ENCODE measurements around the gene SLC22A8. TPM values are rescaled to one million over a fixed set of nuclear protein-coding genes. Genes with fewer than 3 reads are reported as not detected.
"Not testable (repeated sequence)": the region's sequence is repeated elsewhere in the genome, so short reads cannot be mapped to it uniquely, and the experiment has no call there.

Gene SLC22A8, protein sequence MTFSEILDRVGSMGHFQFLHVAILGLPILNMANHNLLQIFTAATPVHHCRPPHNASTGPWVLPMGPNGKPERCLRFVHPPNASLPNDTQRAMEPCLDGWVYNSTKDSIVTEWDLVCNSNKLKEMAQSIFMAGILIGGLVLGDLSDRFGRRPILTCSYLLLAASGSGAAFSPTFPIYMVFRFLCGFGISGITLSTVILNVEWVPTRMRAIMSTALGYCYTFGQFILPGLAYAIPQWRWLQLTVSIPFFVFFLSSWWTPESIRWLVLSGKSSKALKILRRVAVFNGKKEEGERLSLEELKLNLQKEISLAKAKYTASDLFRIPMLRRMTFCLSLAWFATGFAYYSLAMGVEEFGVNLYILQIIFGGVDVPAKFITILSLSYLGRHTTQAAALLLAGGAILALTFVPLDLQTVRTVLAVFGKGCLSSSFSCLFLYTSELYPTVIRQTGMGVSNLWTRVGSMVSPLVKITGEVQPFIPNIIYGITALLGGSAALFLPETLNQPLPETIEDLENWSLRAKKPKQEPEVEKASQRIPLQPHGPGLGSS
- polyA plus RNA-seq: under 1 TPM in 1 of 4 donors, not detected in 3; 0.09 TPM
- long read RNA-seq, donor 1: 0 reads
- long read RNA-seq, donor 2: 0 reads
- long read RNA-seq, donor 3: 0 reads
- long read RNA-seq, donor 4: 0 reads
- long read RNA-seq, donor 5: 0 reads
- long read RNA-seq, donor 6: 0 reads
- long read RNA-seq, donor 7: 0 reads
- long read RNA-seq, donor 8: 0 reads
- long read RNA-seq, donor 9: 0 reads
- long read RNA-seq, donor 10: 0 reads

GRCh38 chr11:63015521-63016215 is at the start of gene SLC22A8:
Gene SLC22A8 (minus strand): TSS chr11:63015841. CDS start chr11:63014958, 883 bp downstream.
- DNase-seq (no peak), FAIRE-seq (no peak)
- Histone ChIP-seq H3K4me1 (ENCODE audit: control insufficient read depth in 3 of 3, insufficient read depth in 2 of 3, low read depth in 1 of 3, low read length in 2 of 3) (peaks cover 0 to 5% (median 0%) of the 10 kb centered on the region in 3 donors), H3K27ac (ENCODE audit: low read depth in 1 of 3, low read length in 2 of 3) (no peak within 1 kb of the TSS), H3K9me3 (ENCODE audit: control insufficient read depth in 2 of 2, insufficient read depth in 1 of 2, low read depth in 1 of 2, low read length in 1 of 2) (no peaks in the 10 kb centered on the region), H3K27me3 (ENCODE audit: control insufficient read depth in 3 of 3, insufficient read depth in 3 of 3, low read length in 3 of 3) (no peaks in the 10 kb centered on the region), H3K36me3 (ENCODE audit: control insufficient read depth in 3 of 3, insufficient read depth in 2 of 3, low read depth in 1 of 3, low read length in 3 of 3) (no peaks in the 10 kb centered on the region), H3K4me3 (ENCODE audit: low read depth in 1 of 3, low read length in 3 of 3) (no peak within 1 kb of the TSS)
- 59 to 68% (median 66%) methylated on average over 18 of the region's 18 CpGs for WGBS, 3 donors

GRCh38 chr11:63046203-63046602 is 30.6 kb upstream of the SLC22A8 start:
- 45 to 59% (median 52%) methylated on average over 1 of the region's 1 CpG for WGBS, 3 donors
- not testable (repeated sequence) for H3K36me3 ChIP-seq (ENCODE audit: control insufficient read depth in 3 of 3, insufficient read depth in 2 of 3, low read depth in 1 of 3, low read length in 3 of 3); H3K9me3 ChIP-seq (ENCODE audit: control insufficient read depth in 2 of 2, insufficient read depth in 1 of 2, low read depth in 1 of 2, low read length in 1 of 2); H3K27ac ChIP-seq (ENCODE audit: low read depth in 1 of 3, low read length in 2 of 3); FAIRE-seq; H3K27me3 ChIP-seq (ENCODE audit: control insufficient read depth in 3 of 3, insufficient read depth in 3 of 3, low read length in 3 of 3); DNase-seq; H3K4me3 ChIP-seq (ENCODE audit: low read depth in 1 of 3, low read length in 3 of 3); H3K4me1 ChIP-seq (ENCODE audit: control insufficient read depth in 3 of 3, insufficient read depth in 2 of 3, low read depth in 1 of 3, low read length in 2 of 3)

DNA sequence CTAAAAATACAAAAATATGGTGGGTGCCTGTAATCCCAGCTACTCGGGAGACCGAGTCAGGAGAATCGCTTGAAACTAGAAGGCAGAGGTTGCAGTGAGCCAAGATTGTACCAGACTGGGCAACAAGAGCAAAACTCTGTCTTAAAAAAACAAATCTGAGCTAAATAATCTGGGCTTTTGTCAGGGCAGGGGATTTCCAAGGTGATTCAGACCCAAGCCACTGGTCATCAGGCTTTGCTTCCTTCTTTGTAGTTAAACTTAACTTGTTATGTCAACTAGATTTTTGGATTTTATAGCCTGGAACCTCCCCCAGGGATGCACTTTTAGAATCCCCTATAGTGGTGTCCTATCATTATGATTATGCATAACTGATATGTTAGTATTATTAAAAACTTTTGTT is 27.0 kb upstream of the SLC22A8 start:
- FAIRE-seq (no peak), DNase-seq (no peak)
- Histone ChIP-seq H3K4me3 (ENCODE audit: low read depth in 1 of 3, low read length in 3 of 3) (no peak overlapping the region), H3K4me1 (ENCODE audit: control insufficient read depth in 3 of 3, insufficient read depth in 2 of 3, low read depth in 1 of 3, low read length in 2 of 3) (no peaks in the 10 kb centered on the region), H3K36me3 (ENCODE audit: control insufficient read depth in 3 of 3, insufficient read depth in 2 of 3, low read depth in 1 of 3, low read length in 3 of 3) (no peaks in the 10 kb centered on the region), H3K27ac (ENCODE audit: low read depth in 1 of 3, low read length in 2 of 3) (no peak overlapping the region), H3K27me3 (ENCODE audit: control insufficient read depth in 3 of 3, insufficient read depth in 3 of 3, low read length in 3 of 3) (no peaks in the 10 kb centered on the region), H3K9me3 (ENCODE audit: control insufficient read depth in 2 of 2, insufficient read depth in 1 of 2, low read depth in 1 of 2, low read length in 1 of 2) (peaks cover 0 to 4% of the 10 kb centered on the region in 2 donors)
- WGBS, 3 donors: 95 to 96% (median 96%) methylated on average over 3 of the region's 3 CpGs

DNA sequence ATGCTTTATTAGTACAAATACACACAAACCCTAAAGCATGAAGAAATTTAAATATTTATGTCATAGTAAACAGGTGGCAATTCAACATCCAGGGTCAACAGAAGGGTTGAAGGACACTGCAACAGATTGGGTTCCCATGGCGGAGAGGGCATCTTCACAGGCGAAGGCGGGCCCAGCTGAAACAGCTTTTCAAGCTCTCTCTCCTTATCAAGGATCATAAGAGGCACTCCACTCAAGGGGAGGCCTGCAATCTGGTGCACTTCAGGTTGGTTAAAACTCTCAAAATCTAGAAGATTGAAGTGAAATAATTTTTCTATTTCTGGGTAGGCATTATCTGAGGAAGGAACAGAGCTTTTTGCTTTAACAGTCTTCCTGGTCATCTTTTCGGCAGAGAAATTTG is 16.8 kb upstream of the SLC22A8 start:
- Histone ChIP-seq H3K27me3 (ENCODE audit: control insufficient read depth in 3 of 3, insufficient read depth in 3 of 3, low read length in 3 of 3) (no peaks in the 10 kb centered on the region), H3K27ac (ENCODE audit: low read depth in 1 of 3, low read length in 2 of 3) (no peak overlapping the region), H3K4me1 (ENCODE audit: control insufficient read depth in 3 of 3, insufficient read depth in 2 of 3, low read depth in 1 of 3, low read length in 2 of 3) (no peaks in the 10 kb centered on the region), H3K4me3 (ENCODE audit: low read depth in 1 of 3, low read length in 3 of 3) (no peak overlapping the region), H3K9me3 (ENCODE audit: control insufficient read depth in 2 of 2, insufficient read depth in 1 of 2, low read depth in 1 of 2, low read length in 1 of 2) (peaks cover 0 to 5% of the 10 kb centered on the region in 2 donors), H3K36me3 (ENCODE audit: control insufficient read depth in 3 of 3, insufficient read depth in 2 of 3, low read depth in 1 of 3, low read length in 3 of 3) (no peaks in the 10 kb centered on the region)
- 94 to 99% (median 96%) methylated on average over 4 of the region's 4 CpGs for WGBS, 3 donors
- DNase-seq (no peak), FAIRE-seq (no peak)

DNA sequence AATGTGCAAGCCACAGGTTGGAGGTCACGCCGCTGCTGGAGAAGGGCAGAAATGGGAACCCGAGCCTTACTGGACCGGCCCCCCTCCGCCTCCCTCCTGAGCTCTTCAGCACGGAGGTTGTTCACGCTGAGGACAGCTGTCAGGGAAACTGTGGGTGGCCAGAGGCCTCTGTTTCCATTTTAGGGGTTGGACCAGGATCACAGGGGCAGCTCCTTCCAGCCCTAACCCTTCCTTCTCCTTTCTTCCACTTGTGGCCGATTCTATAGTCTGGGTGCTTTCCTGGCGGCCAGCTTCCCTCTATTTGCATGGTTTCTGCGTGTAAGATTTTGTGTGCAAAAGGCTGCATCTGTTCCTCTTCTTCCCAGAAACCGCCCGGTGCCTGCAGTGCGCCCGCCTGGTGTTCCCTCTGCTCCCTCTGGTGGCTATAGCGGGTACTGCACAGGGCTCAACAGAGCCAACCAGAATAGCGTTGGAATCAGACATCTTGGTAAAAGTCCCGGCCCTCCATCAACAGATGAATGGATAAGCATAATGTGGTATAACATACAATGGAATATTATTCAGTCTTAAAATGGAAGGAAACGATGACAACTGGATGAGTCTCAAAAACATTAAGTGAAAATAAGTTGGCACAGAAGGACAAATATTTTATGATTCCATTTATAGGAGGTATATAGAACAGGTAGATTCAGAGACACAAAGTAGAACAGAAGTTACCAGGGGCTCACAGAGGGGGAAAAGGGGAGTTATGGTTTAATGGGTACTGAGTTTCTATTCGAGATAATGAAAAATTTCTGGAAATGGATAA is 8.4 kb upstream of the SLC22A8 start:
- DNase-seq (peak; percentile 71 to 84), FAIRE-seq (no peak)
- WGBS, 3 donors: 15 to 18% (median 18%) methylated on average over 19 of the region's 19 CpGs
- Histone ChIP-seq H3K27me3 (ENCODE audit: control insufficient read depth in 3 of 3, insufficient read depth in 3 of 3, low read length in 3 of 3) (no peaks in the 10 kb centered on the region), H3K4me3 (ENCODE audit: low read depth in 1 of 3, low read length in 3 of 3) (no peak overlapping the region), H3K9me3 (ENCODE audit: control insufficient read depth in 2 of 2, insufficient read depth in 1 of 2, low read depth in 1 of 2, low read length in 1 of 2) (peaks cover 0 to 16% of the 10 kb centered on the region in 2 donors), H3K27ac (ENCODE audit: low read depth in 1 of 3, low read length in 2 of 3) (no peak overlapping the region), H3K4me1 (ENCODE audit: control insufficient read depth in 3 of 3, insufficient read depth in 2 of 3, low read depth in 1 of 3, low read length in 2 of 3) (no peaks in the 10 kb centered on the region), H3K36me3 (ENCODE audit: control insufficient read depth in 3 of 3, insufficient read depth in 2 of 3, low read depth in 1 of 3, low read length in 3 of 3) (no peaks in the 10 kb centered on the region)

DNA sequence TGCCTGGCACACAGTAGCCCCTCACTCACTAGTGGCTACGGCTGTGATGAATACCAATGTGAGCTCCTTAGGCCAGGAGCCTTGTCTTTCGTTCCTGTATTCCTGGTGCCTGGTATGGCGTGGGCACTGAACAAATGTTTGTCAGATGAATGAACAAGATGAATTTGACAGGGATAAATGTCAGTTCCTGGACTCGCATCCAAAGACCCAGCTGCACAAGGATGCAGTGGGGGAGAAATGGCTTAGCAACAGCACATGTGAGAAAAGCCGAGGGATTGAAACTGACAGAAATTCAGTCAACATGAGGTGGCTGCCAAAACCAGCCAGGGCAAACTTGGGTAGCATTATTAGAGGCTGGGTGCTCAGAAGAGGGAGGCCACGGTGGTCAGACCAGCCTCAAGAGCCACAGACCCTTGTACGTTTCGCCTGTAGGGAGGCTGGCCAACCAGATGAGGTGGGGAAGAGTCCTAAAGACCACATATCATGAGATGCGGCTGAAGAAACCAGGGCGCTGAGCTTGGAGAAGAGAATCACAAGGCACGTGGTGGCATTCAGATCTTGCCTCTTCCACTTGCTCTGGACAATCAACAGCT is 7.7 kb upstream of the SLC22A8 start:
- DNase-seq: no peak
- no peaks in the 10 kb centered on the region for H3K36me3 ChIP-seq (ENCODE audit: control insufficient read depth in 3 of 3, insufficient read depth in 2 of 3, low read depth in 1 of 3, low read length in 3 of 3)
- H3K27ac ChIP-seq (ENCODE audit: low read depth in 1 of 3, low read length in 2 of 3): no peak overlapping the region
- peaks cover 0 to 16% of the 10 kb centered on the region in 2 donors for H3K9me3 ChIP-seq (ENCODE audit: control insufficient read depth in 2 of 2, insufficient read depth in 1 of 2, low read depth in 1 of 2, low read length in 1 of 2)
- no peaks in the 10 kb centered on the region for H3K4me1 ChIP-seq (ENCODE audit: control insufficient read depth in 3 of 3, insufficient read depth in 2 of 3, low read depth in 1 of 3, low read length in 2 of 3)
- H3K27me3 ChIP-seq (ENCODE audit: control insufficient read depth in 3 of 3, insufficient read depth in 3 of 3, low read length in 3 of 3): no peaks in the 10 kb centered on the region
- 82 to 86% (median 83%) methylated on average over 11 of the region's 11 CpGs for WGBS, 3 donors
- no peak overlapping the region for H3K4me3 ChIP-seq (ENCODE audit: low read depth in 1 of 3, low read length in 3 of 3)
- no peak for FAIRE-seq

- FAIRE-seq: no peak
Measured at GRCh38 chr11:63022441-63022840, 6.8 kb upstream of the SLC22A8 start.

More at GRCh38 chr11:63022441-63022840, 6.8 kb upstream of the SLC22A8 start:
- no peak for DNase-seq
- WGBS, 3 donors: 58 to 70% (median 67%) methylated on average over 6 of the region's 6 CpGs
- Histone ChIP-seq H3K4me3 (ENCODE audit: low read depth in 1 of 3, low read length in 3 of 3) (no peak overlapping the region), H3K36me3 (ENCODE audit: control insufficient read depth in 3 of 3, insufficient read depth in 2 of 3, low read depth in 1 of 3, low read length in 3 of 3) (no peaks in the 10 kb centered on the region), H3K27me3 (ENCODE audit: control insufficient read depth in 3 of 3, insufficient read depth in 3 of 3, low read length in 3 of 3) (no peaks in the 10 kb centered on the region), H3K4me1 (ENCODE audit: control insufficient read depth in 3 of 3, insufficient read depth in 2 of 3, low read depth in 1 of 3, low read length in 2 of 3) (no peaks in the 10 kb centered on the region), H3K9me3 (ENCODE audit: control insufficient read depth in 2 of 2, insufficient read depth in 1 of 2, low read depth in 1 of 2, low read length in 1 of 2) (peaks cover 0 to 14% of the 10 kb centered on the region in 2 donors), H3K27ac (ENCODE audit: low read depth in 1 of 3, low read length in 2 of 3) (no peak overlapping the region)

Measured in small intestine (tissue), 16 donors.